Neural cell (in vitro differentiated cells): ENCODE measurements around the gene LRRC8E. TPM values are rescaled to one million over a fixed set of nuclear protein-coding genes. Genes with fewer than 3 reads are reported as not detected.

ENCODE experiments used
- H2AFZ ChIP-seq: fragments of 200-600, 300-800 bp; sonication (generic), shearing (Covaris generic); 2 replicates; pipeline ENCODE4 v1.6.0; 2014; ENCODE audit warnings: low read depth, mild to moderate bottlenecking, antibody characterized with exemption, low read length, moderate library complexity
- H3F3A ChIP-seq: fragments of 200-600 bp; shearing (Covaris generic); 2 replicates; pipeline ENCODE4 v1.6.1; 2016; ENCODE audit warnings: mild to moderate bottlenecking, moderate library complexity, mixed read lengths, antibody characterized with exemption, low read length; ENCODE audit not compliant: insufficient read depth, poor library complexity, severe bottlenecking
- H3K27ac ChIP-seq: fragments of 200-600, 300-800 bp; sonication (generic), shearing (Covaris generic); 2 replicates; pipeline ENCODE4 v1.5.1; 2014; ENCODE audit warnings: mild to moderate bottlenecking, low read length, moderate library complexity
- H3K27me3 ChIP-seq: fragments of 300-800, 200-600 bp; sonication (generic), shearing (Covaris generic); 2 replicates; pipeline ENCODE4 v1.6.0; 2014; ENCODE audit warnings: mild to moderate bottlenecking, low read depth, low read length, moderate library complexity; ENCODE audit not compliant: insufficient read depth
- H3K36me3 ChIP-seq: fragments of 300-800, 200-600 bp; sonication (generic), shearing (Covaris generic); 2 replicates; pipeline ENCODE4 v1.5.1; 2014; ENCODE audit warnings: mild to moderate bottlenecking, antibody characterized with exemption, low read length, moderate library complexity; ENCODE audit not compliant: insufficient read depth
- H3K4me2 ChIP-seq: fragments of 300-800, 200-600 bp; sonication (generic), shearing (Covaris generic); 2 replicates; pipeline ENCODE4 v1.6.0; 2014; ENCODE audit warnings: mild to moderate bottlenecking, low read length
- H3K4me3 ChIP-seq: fragments of 300-800, 200-600 bp; sonication (generic), shearing (Covaris generic); 2 replicates; pipeline ENCODE4 v1.5.1; 2014; ENCODE audit warnings: mild to moderate bottlenecking, low read length, moderate library complexity
- H3K79me2 ChIP-seq: fragments of 200-600 bp; shearing (Covaris generic); replicated peaks from 2 replicates; pipeline ENCODE4 v1.6.0; 2014; ENCODE audit warnings: mild to moderate bottlenecking, low read length, moderate library complexity; ENCODE audit not compliant: insufficient read depth
- H3K9ac ChIP-seq: fragments of 300-800, 200-600 bp; sonication (generic), shearing (Covaris generic); 2 replicates; pipeline ENCODE4 v1.6.1; 2016; ENCODE audit warnings: mild to moderate bottlenecking, low read length, mixed read lengths
- H3K9me2 ChIP-seq: fragments of 200-600 bp; shearing (Covaris generic); 2 replicates; pipeline ENCODE4 v1.6.1; 2016; ENCODE audit warnings: mild to moderate bottlenecking, low read length, mixed read lengths; ENCODE audit not compliant: insufficient read depth
- H3K9me3 ChIP-seq: fragments of 200-600, 300-800 bp; sonication (generic), shearing (Covaris generic); 2 replicates; pipeline ENCODE4 v1.6.1; 2016; ENCODE audit warnings: mild to moderate bottlenecking, mixed run types, low read length, moderate library complexity, mixed read lengths
- H4K20me1 ChIP-seq: fragments of 200-600 bp; shearing (Covaris generic); 2 replicates; pipeline ENCODE4 v1.6.1; 2016; ENCODE audit warnings: mild to moderate bottlenecking, mixed run types; ENCODE audit not compliant: insufficient read depth
- CTCF ChIP-seq: fragments of 450-650 bp; IDR thresholded peaks from 2 replicates; pipeline ENCODE4 v1.5.1; 2014; ENCODE audit warnings: antibody characterized with exemption, mild to moderate bottlenecking, moderate library complexity; ENCODE audit not compliant: poor library complexity, severe bottlenecking
- EP300 ChIP-seq: fragments of 450-650 bp; conservative IDR thresholded peaks from 2 replicates; pipeline ENCODE4 v1.6.1; 2014; ENCODE audit warnings: antibody characterized with exemption, mild to moderate bottlenecking, moderate library complexity; ENCODE audit not compliant: poor library complexity, severe bottlenecking
- EZH2 ChIP-seq: fragments of 200-600, 300-800 bp; shearing (Covaris generic), sonication (generic); IDR thresholded peaks from 2 replicates; pipeline ENCODE4 v1.6.1; 2014; ENCODE audit warnings: antibody characterized with exemption, low read length, borderline replicate concordance, mild to moderate bottlenecking; ENCODE audit not compliant: insufficient read depth, poor library complexity, severe bottlenecking
- MXI1 ChIP-seq: fragments of 450-650 bp; conservative IDR thresholded peaks from 2 replicates; pipeline ENCODE4 v1.6.1; 2014; ENCODE audit warnings: antibody characterized with exemption, mild to moderate bottlenecking; ENCODE audit not compliant: poor library complexity, severe bottlenecking
- POLR2AphosphoS5 ChIP-seq: IDR thresholded peaks from 2 replicates; pipeline ENCODE4 v1.6.1; 2012
- RAD21 ChIP-seq: fragments of 450-650 bp; conservative IDR thresholded peaks from 2 replicates; pipeline ENCODE4 v1.6.1; 2014; ENCODE audit warnings: antibody characterized with exemption, mild to moderate bottlenecking, moderate library complexity
- REST ChIP-seq: IDR thresholded peaks from 2 replicates; pipeline ENCODE4 v1.6.1; 2012; ENCODE audit warnings: borderline replicate concordance
- SMC3 ChIP-seq: fragments of 450-650 bp; conservative IDR thresholded peaks from 2 replicates; pipeline ENCODE4 v1.6.1; 2014; ENCODE audit warnings: antibody characterized with exemption, mild to moderate bottlenecking, moderate library complexity; ENCODE audit not compliant: poor library complexity
- TAF1 ChIP-seq: IDR thresholded peaks from 2 replicates; pipeline ENCODE4 v1.6.1; 2012; ENCODE audit warnings: low read depth
- polyA plus RNA-seq: library from polyadenylated mRNA; depleted of rRNA; stranded (reverse); fragments of >200 nt; gene quantifications from 2 replicates; pipeline ENCODE4 v1.2.3, GENCODE V29; 2014

The LRRC8E gene
- polyA plus RNA-seq, 1 donor from 2014 or later: not detected

- no peaks in the 10 kb centered on the region for H3K27me3 ChIP-seq
- no peaks in the 10 kb centered on the region for H3K36me3 ChIP-seq
- H3K27ac ChIP-seq: no peak overlapping the region
These were observed 19.9 kb downstream of the LRRC8E start for GRCh38 chr19:7908078-7908699.

DNA sequence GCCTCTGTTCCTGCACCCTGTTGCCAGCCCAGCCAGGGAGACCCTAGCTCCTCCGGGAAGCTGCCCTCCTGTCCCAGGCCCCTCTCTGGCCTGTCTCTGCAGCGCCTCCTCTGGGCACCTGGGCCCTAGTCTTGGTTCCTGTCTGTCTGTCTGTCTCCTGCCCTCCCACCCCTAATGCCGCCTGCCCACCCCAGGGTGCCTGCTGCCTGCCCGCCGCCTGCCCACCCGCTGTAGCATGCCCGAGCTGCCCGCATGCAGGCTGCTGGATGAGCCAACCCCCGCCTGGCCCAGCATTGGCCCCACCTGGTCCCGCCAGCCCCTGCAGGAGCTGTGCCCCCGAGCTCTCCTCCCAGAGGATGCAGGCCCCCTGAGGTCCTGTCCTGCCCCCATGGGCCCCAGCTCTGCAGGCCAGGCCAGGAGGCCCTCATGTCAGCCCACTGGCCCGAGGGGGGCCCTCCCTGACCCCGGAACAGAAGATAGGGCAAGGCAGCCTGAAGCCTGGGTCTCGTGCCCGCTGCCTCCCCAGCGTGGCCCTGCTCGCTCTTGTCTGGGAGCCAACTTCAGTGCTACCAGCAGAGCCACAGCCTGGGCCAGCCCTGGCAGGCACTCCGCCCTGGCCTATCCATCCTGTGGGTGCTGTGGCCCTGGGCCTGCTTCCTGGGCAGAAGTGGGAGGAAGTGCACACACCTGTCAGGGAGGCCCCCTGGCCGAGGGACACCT lies 20.6 kb downstream of the LRRC8E start:
- no peaks in the 10 kb centered on the region for H3K36me3 ChIP-seq
- no peak overlapping the region for H3K4me3 ChIP-seq
- TF ChIP-seq MXI1 (no peak), REST (no peak), POLR2AphosphoS5 (no peak)
- H3K79me2 ChIP-seq: peaks cover 22% of the 10 kb centered on the region
- no peaks in the 10 kb centered on the region for H3K9me2 ChIP-seq
- no peak overlapping the region for H3K9ac ChIP-seq
- no peak overlapping the region for H3K4me2 ChIP-seq
- no peaks in the 10 kb centered on the region for H3K9me3 ChIP-seq
- H3F3A ChIP-seq: no peaks in the 10 kb centered on the region
- H3K27me3 ChIP-seq: no peaks in the 10 kb centered on the region
- no peak overlapping the region for H2AFZ ChIP-seq
- no peak overlapping the region for H3K27ac ChIP-seq
- no peaks in the 10 kb centered on the region for H4K20me1 ChIP-seq

More at GRCh38 chr19:7908078-7908699, 19.9 kb downstream of the LRRC8E start:
- Histone ChIP-seq H3K9me3 (no peaks in the 10 kb centered on the region), H4K20me1 (no peaks in the 10 kb centered on the region), H3K4me3 (no peak overlapping the region), H3F3A (no peaks in the 10 kb centered on the region), H3K79me2 (peaks cover 22% of the 10 kb centered on the region), H2AFZ (no peak overlapping the region), H3K9ac (no peak overlapping the region), H3K9me2 (no peaks in the 10 kb centered on the region), H3K4me2 (no peak overlapping the region)
- no peak for TF ChIP-seq POLR2AphosphoS5

- TF ChIP-seq EP300 (no peak), POLR2AphosphoS5 (no peak), MXI1 (no peak), TAF1 (no peak), RAD21 (no peak), EZH2 (no peak), SMC3 (no peak), CTCF (no peak), REST (no peak)
- Histone ChIP-seq H3K79me2 (peaks cover 17% of the 10 kb centered on the region), H3K9ac (no peak overlapping the region), H2AFZ (no peak overlapping the region), H3K9me2 (no peaks in the 10 kb centered on the region), H4K20me1 (no peaks in the 10 kb centered on the region), H3K36me3 (no peaks in the 10 kb centered on the region), H3F3A (no peaks in the 10 kb centered on the region), H3K9me3 (no peaks in the 10 kb centered on the region), H3K4me2 (no peak overlapping the region), H3K27me3 (peaks cover 6% of the 10 kb centered on the region), H3K27ac (no peak overlapping the region), H3K4me3 (no peak overlapping the region)
These were observed 21.3 kb downstream of the LRRC8E start for GRCh38 chr19:7909471-7910067.
